Gastroesophageal sphincter (tissue), 3 donors: ENCODE results near the gene RYR2.

Experiments used
- EP300 ChIP-seq: sonication (generic); formaldehyde crosslinking; IDR thresholded peaks from one replicate; pipeline ENCODE4 v1.6.1; 2017; ENCODE audit warnings: antibody characterized with exemption, mild to moderate bottlenecking
- POLR2A ChIP-seq, 2 donors: fragments of 450-650 bp; IDR thresholded peaks; one replicate each; pipeline ENCODE4 v1.6.1; 2017; ENCODE audit warnings: antibody characterized with exemption in 2 of 2, mild to moderate bottlenecking in 2 of 2, moderate library complexity in 1 of 2
- POLR2AphosphoS5 ChIP-seq: sonication (generic); formaldehyde crosslinking; IDR thresholded peaks from one replicate; pipeline ENCODE4 v1.6.1; 2017; ENCODE audit warnings: antibody characterized with exemption
- TF ChIP-seq, protein P1 (sequence below), 4 experiments: fragments of 200-600 bp in 2 of 4; fragments of 450-650 bp in 2 of 4; sonication (generic) in 1 of 4; IDR thresholded peaks; one replicate each; pipeline ENCODE4 v1.5.1; 2017 to 2019; ENCODE audit warnings: antibody characterized with exemption in 4 of 4, mild to moderate bottlenecking in 2 of 4, moderate library complexity in 2 of 4

- TF ChIP-seq POLR2A (IDR thresholded peaks at IDR 0.05) (no peak), EP300 (no peak), POLR2AphosphoS5 (no peak)
- TF ChIP-seq, protein P1, sequence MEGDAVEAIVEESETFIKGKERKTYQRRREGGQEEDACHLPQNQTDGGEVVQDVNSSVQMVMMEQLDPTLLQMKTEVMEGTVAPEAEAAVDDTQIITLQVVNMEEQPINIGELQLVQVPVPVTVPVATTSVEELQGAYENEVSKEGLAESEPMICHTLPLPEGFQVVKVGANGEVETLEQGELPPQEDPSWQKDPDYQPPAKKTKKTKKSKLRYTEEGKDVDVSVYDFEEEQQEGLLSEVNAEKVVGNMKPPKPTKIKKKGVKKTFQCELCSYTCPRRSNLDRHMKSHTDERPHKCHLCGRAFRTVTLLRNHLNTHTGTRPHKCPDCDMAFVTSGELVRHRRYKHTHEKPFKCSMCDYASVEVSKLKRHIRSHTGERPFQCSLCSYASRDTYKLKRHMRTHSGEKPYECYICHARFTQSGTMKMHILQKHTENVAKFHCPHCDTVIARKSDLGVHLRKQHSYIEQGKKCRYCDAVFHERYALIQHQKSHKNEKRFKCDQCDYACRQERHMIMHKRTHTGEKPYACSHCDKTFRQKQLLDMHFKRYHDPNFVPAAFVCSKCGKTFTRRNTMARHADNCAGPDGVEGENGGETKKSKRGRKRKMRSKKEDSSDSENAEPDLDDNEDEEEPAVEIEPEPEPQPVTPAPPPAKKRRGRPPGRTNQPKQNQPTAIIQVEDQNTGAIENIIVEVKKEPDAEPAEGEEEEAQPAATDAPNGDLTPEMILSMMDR (IDR thresholded peaks at IDR 0.05): no peak
Observed at GRCh38 chr1:237140986-237141385, 99.0 kb downstream of the RYR2 start.
